Suprapubic skin (tissue), 4 donors: Measurements from ENCODE around the gene RNPEPL1. TPM values are rescaled to one million over a fixed set of nuclear protein-coding genes. Genes with fewer than 3 reads are reported as not detected.

Experiments used
- DNase-seq, 2 donors: peaks; one replicate each; pipeline ENCODE4 v3.0.0-alpha.2; 2019; ENCODE audit warnings: low spot score in 2 of 2
- H3K27ac ChIP-seq: fragments of 200-600 bp; sonication (generic); one replicate; pipeline ENCODE4 v1.5.1; 2019
- H3K27me3 ChIP-seq: fragments of 200-600 bp; sonication (generic); one replicate; pipeline ENCODE4 v1.5.1; 2019
- H3K36me3 ChIP-seq: fragments of 200-600 bp; sonication (generic); one replicate; pipeline ENCODE4 v1.5.1; 2019
- H3K4me1 ChIP-seq: fragments of 200-600 bp; sonication (generic); one replicate; pipeline ENCODE4 v1.5.1; 2019
- H3K4me3 ChIP-seq: fragments of 200-600 bp; sonication (generic); one replicate; pipeline ENCODE4 v1.5.1; 2019; ENCODE audit warnings: mild to moderate bottlenecking
- H3K9me3 ChIP-seq: fragments of 200-600 bp; sonication (generic); one replicate; pipeline ENCODE4 v1.5.1; 2019
- CTCF ChIP-seq, 2 donors: fragments of 200-600 bp in 1 of 2; fragments of 450-650 bp in 1 of 2; sonication (generic) in 1 of 2; IDR thresholded peaks; one replicate each; pipeline ENCODE4 v1.5.1; 2016 to 2019; ENCODE audit warnings: antibody characterized with exemption in 2 of 2, mild to moderate bottlenecking in 1 of 2, moderate library complexity in 1 of 2
- EP300 ChIP-seq: sonication (generic); formaldehyde crosslinking; IDR thresholded peaks from one replicate; pipeline ENCODE4 v1.6.1; 2017; ENCODE audit warnings: antibody characterized with exemption
- POLR2A ChIP-seq, 2 donors: fragments of 450-650 bp; IDR thresholded peaks; one replicate each; pipeline ENCODE4 v1.6.1; 2017; ENCODE audit warnings: antibody characterized with exemption in 2 of 2, mild to moderate bottlenecking in 2 of 2, moderate library complexity in 2 of 2
- POLR2AphosphoS5 ChIP-seq, 3 donors: sonication (generic); formaldehyde crosslinking; IDR thresholded peaks; one replicate each; pipeline ENCODE4 v1.6.1; 2017; ENCODE audit warnings: antibody characterized with exemption in 3 of 3
- WGBS: methylation state at CpG from one replicate; pipeline ENCODE4 v1.1.5; 2018; 5-methylcytosine and 5-hydroxymethylcytosine counted together
- total RNA-seq, 4 donors: library from RNA; depleted of rRNA; stranded (reverse); fragments of >200 nt; gene quantifications; one replicate each; pipeline ENCODE4 v1.1.0, GENCODE V29; 2016

Gene RNPEPL1
- total RNA-seq, 4 donors from 2014 or later: 70.8 to 104 (median 72.6) TPM

DNA sequence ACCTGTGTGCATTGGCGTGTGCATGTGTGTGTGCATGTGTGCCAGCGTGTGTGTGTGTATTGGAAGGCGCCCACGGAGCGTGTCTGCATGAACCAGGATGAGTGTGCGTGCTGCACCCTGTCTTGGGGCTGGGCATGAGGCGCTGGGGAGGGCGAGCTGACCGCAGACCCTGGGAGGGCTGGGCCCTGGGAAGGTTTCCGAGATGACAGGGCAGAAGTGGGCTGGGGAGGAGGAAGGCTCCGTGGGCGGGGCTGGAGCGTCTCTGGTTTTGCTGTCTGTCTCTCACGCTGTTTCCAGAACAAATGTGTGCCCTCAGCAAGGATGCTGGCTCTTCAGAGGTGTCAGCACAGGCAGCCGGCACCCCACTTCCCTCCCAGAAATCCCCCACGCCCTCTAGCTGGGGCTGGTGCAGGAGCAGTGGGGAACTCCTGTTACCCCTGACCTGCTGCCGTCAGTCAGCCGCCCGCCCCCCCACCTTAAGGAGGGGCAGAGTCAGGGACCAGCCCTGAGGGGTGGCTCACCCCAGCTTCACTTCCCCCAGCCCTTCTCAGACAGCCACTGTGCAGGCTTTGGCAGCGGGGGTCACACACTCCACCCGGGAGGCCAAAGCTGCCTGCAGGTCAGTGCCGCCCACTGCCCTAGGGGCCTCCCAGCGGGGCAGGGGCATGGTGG lies 56.8 kb downstream of the RNPEPL1 start, which contains the start of gene GPR35:
GPR35 (plus strand) TSS at position 531 of the 672 bp plus-strand sequence. CDS start 4,473 bp downstream, outside the sequence.
- Histone ChIP-seq H3K27ac (no peak within 1 kb of the TSS), H3K4me3 (no peak within 1 kb of the TSS)

DNA sequence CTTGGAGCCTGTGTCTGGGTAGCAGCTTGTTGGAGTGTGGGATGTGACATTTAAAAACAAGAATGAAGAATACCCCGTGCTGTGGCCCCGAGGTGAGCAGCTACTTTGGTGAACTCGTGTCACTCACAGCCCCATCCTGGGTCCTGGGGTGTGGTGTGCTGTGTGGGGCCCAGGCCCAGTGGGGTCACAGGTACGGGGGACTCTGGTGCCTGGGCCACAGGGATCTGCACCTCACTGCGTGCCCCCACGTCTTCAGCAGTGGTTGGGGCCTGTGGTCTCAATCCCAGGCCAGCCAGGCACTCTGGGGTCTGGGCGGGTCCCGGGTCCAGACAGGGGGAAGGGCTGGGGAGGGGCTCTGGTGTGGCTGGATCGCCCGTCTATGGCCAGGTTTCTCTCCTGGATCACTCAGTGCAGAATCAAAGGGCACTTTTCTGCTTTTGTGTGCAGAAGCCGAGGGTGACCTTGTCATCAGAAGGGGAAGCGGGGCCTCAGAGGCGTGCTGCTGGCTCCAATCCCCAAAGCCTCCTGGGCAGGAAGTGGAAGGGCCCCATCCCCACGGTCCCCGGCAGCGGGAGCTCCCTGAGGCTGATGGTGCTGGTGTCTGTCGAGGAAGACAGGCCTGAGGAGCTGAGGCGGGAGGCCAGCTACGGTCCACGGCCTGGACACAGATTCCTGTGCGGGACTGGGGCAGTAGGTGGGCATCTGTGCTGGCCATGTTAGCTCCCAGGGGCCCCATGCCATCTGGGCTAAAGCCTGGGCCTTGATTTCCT lies 58.4 kb downstream of the RNPEPL1 start:
- WGBS: 76% methylated on average over 6 of the region's 21 CpGs
- Histone ChIP-seq H3K27ac (no peak overlapping the region), H3K4me3 (no peak overlapping the region), H3K4me1 (peaks cover 5% of the 10 kb centered on the region), H3K9me3 (no peaks in the 10 kb centered on the region), H3K27me3 (no peaks in the 10 kb centered on the region), H3K36me3 (no peaks in the 10 kb centered on the region)
- no peak for TF ChIP-seq CTCF (IDR thresholded peaks at IDR 0.05)
- TF ChIP-seq POLR2A (IDR thresholded peaks at IDR 0.05): no peak
- peak; percentile 57 to 77 for DNase-seq

More for the DNA sequence above, 56.8 kb downstream of the RNPEPL1 start, which contains the start of gene GPR35:
- Histone ChIP-seq H3K27me3 (no peaks in the 10 kb centered on the region), H3K4me1 (peaks cover 5% of the 10 kb centered on the region), H3K36me3 (no peaks in the 10 kb centered on the region), H3K9me3 (no peaks in the 10 kb centered on the region)
- TF ChIP-seq POLR2AphosphoS5 (IDR thresholded peaks at IDR 0.05) (no peak), EP300 (no peak), CTCF (IDR thresholded peaks at IDR 0.05) (no peak), POLR2A (IDR thresholded peaks at IDR 0.05) (no peak)
- 36% methylated on average over 12 of the region's 23 CpGs for WGBS
- peak; percentile 61 to 79 for DNase-seq

DNA sequence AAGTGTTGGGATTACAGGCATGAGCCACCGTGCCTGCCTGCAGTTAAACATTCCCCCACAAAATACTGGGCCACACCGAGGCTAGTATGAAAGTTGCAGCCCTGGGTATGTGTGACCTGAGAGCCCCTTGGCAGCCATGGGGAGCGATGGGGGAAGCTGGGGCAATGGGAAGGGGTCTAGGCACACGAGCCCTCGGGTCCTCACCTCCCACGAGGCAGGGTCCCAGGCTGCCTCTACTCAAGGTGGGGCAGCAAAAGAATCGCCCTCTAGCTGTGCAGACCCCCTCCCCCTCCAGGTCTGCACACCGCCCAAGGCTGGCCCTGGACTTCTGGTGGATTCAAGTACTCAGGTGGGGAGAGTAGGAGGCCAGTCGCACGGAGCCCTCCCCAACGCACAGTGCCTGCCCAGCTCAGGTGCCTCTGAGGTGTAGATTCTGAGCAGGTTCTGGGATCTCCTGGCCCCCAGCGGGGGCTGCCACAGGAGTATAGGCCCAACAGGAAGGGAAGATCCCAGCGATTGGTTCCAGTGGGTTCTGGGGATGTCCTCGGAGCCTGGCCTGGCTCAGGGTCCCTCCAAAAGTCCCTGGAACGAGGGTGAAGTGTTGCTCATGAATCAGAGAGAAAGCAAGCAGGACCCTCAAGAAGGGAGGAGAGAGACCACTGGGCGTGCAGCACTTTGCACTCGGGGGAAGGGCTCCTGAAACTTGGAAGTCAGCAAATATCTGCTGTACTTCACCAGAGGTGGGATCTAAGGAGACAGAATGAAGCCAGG lies 59.6 kb downstream of the RNPEPL1 start:
- DNase-seq: peak; percentile 42 to 63
- Histone ChIP-seq H3K27ac (no peak overlapping the region), H3K4me1 (peaks cover 5% of the 10 kb centered on the region), H3K27me3 (no peaks in the 10 kb centered on the region), H3K36me3 (no peaks in the 10 kb centered on the region), H3K4me3 (no peak overlapping the region), H3K9me3 (no peaks in the 10 kb centered on the region)
- TF ChIP-seq EP300: no peak
- no peak for TF ChIP-seq POLR2AphosphoS5 (IDR thresholded peaks at IDR 0.05)
- TF ChIP-seq CTCF (IDR thresholded peaks at IDR 0.05): no peak
- no peak for TF ChIP-seq POLR2A (IDR thresholded peaks at IDR 0.05)
- WGBS: 82% methylated on average over 7 of the region's 17 CpGs

- peaks cover 5% of the 10 kb centered on the region for H3K4me1 ChIP-seq
- no peak overlapping the region for H3K27ac ChIP-seq
- no peaks in the 10 kb centered on the region for H3K27me3 ChIP-seq
- no peaks in the 10 kb centered on the region for H3K9me3 ChIP-seq
- TF ChIP-seq CTCF (IDR thresholded peaks at IDR 0.05) (no peak), POLR2A (IDR thresholded peaks at IDR 0.05) (no peak), EP300 (no peak), POLR2AphosphoS5 (IDR thresholded peaks at IDR 0.05) (no peak)
- H3K36me3 ChIP-seq: no peaks in the 10 kb centered on the region
- WGBS: no CpG with 5 or more reads among the region's 7 CpGs
- no peak for DNase-seq
- no peak overlapping the region for H3K4me3 ChIP-seq
Observed at GRCh38 chr2:240628507-240628807, 60.2 kb downstream of the RNPEPL1 start.
